Epidermal melanocyte (primary cell): Measurements from ENCODE around the gene RGS6.
"Not testable (repeated sequence)": the region's sequence is repeated elsewhere in the genome, so short reads cannot be mapped to it uniquely, and the experiment has no call there.

Experiments
- DNase-seq: peaks from one replicate; pipeline ENCODE4 v3.0.0; 2011; ENCODE audit warnings: low spot score; ENCODE audit not compliant: insufficient read length

The RGS6 gene

DNA sequence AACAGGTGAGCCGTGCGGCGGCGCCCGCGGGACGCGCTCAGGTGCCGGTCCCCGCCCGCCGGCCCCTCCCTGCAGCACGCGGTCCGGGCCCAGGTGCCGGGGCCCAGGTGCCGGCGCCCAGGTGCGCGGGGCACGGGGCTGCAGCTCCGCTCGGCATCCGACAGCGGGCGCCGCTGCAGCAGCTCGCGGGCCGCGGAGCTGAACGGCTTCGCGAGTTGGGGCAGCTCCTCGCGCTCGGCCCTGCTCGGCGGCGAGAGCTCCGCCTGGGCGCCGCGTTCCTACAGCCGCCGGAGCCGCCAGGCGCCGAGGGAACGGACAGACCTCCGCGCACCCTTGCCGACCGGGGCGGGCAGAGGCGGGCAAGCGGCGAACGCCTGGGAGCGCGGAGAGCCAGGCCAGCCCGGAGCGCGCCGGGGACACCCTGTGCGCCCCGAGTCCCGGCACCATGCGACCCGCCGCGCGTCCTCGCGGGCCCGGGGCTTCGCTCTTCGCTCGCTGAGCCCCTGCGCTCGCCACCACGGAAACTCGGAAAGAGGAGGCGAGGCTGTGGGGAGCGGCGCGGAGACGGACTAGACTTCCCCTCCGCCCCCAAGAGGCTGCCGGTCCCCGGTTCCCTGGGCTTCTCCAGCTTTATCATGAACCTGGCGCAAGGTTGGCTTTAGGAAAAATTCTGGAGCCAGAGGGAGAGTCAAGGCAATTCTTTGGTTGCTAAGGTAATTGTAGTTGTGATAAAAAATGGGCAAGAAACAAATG, at the start of gene RGS6:
Gene RGS6 (plus strand): TSS at position 201 of the 753 bp plus-strand sequence.
- no peak for DNase-seq

DNA sequence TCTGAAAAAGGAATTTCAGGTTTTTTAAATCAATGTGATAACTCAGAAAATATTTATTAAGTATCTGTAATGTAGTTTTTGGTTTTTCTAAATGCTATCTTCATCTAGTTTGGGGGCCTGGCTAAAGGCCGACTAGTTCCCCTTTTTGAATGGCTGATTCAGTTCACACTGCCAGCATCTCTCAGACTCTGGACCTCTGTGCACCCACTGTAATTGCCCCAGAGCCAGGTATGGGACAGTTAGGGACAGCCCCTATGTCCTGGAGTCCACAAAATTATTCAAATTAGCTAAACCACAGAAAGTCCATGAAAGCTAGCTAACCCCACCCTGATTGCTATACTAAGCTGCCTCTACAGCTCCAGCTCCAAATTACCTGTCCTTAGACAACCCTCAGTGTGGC, 49.1 kb upstream of the RGS6 start:
- no peak for DNase-seq

DNA sequence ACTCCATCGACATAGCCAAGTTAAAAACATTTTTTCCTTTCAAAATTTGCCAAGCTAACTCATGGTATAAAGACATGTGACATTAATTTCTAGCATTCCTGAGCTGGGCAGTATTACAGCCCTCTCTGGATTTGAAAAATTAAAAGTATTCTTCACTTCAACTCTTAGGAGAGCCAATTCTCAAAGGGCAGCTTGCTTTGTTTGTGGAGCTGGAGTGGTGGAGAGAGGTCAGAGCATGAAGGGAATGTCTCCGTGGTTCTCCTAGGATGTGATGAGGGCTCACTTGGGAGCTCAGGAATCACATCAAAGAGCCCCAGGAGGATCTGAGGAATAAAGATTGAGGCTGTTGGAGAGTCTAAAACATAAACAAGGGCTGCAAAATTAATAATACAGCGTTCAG, 46.9 kb upstream of the RGS6 start:
- DNase-seq, result peak; percentile 25

GRCh38 chr14:71887802-71888201, 44.4 kb upstream of the RGS6 start:
- not testable (repeated sequence) for DNase-seq

DNA sequence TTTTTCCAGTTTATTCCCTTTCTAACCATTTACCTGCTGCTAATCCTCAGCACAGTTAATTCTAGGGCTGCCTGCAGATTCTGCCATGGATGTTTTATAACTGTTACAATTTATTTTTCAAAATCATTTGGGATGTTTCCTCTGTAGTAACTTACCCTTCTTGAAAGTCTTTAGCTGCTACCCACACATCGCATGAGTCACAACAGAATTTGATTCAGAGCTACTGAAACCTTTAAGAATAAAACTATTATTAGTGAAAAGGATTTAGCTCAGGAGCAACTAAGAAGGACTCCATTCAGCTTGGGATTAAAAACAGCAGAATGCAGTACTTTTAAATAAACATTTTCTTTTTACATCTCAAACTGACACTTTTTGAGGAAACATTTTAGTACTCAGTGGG, 41.7 kb upstream of the RGS6 start:
- no peak for DNase-seq

DNA sequence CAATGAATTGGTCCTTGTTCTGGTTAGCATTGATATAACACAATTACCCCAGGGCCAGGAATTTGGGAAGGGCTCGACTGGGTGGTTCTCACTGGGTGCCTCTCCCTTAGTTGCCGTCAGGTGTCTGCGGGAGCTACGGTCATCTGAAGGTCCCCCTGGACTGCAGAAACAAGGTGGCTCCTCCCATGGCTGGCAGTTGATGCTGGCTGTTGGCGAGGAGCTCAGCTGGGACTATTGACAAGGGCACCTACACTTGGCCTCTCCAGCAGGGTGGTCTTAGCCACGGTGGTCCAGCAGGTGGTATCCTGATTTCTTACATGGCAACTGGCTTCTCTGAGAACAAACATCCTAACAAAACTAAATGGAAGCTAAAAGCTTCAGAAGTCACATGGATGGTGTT, 41.0 kb upstream of the RGS6 start:
- DNase-seq, result no peak

- DNase-seq, result no peak
Measured at GRCh38 chr14:71891970-71892369, 40.3 kb upstream of the RGS6 start.

DNA sequence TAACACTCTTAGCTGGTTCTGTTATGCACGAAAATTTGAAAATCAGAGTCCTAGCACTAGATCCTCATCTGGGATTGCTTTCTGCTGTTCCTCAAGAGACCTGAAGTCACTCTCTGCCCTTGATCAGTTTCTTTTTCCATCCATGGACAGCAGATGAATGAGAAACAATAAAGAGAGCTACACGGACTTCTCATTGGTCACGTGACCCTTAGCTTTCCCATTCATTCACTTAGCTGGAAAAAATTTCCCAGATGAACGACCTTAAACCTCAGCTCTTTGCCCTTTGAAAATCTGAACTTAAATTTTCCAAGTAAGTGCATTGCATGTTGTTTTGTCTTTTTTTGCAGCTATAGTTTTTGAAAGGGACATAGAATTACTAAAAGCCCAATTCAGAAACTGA, 27.2 kb upstream of the RGS6 start:
- no peak for DNase-seq

DNA sequence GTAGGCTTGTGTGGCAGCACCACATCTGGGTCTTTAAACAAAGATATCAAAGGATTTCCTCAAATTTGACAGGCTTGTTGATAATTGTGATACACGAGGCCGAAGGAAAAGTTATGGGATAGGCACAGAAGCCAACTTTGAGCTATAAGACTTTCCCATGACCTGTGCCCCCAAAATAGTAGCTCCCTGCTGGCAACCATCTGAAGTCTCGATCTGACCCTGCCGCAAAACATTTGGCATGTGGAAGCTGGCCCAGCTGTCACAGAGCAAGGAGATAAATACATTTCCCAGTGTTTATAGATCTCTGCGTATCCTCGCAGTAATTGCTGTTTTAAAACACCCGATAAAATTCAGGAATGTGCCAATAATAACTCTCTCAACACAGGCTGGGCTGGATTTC, 26.4 kb upstream of the RGS6 start:
- DNase-seq, result no peak

DNA sequence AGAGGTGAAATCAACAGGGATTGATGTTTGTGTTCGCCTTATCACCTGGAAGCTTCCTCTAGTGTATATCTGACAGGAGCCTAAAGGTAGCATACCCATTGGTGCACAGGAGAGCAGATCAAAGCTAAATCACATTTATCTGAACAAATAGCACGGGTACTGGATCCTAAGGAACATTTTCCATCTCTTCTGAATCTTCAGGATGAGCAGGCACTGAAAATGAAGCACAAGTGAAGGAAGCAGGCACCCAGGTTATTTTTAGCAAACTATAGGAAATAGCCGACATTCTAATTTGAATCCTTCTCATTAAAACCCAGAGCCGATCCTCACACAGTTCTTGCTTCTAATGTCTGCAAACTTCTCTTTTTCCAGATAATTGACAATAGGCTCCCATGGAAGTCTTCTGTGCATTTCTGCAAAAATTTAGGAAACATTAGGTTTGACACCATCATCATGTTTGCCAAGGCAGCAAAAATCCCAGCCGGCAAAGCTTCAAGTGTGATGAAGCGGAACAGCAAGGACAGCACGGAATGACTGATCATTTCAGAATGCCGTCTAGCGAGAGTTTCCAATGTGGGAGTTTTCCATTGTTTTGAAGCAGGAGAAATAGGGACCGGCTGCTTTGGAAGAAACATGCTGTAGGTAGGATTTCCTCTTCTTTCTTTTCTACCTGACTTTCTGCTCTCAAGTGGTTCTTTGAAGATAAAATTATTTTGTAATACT, 24.3 kb upstream of the RGS6 start:
- DNase-seq, result no peak

- no peak for DNase-seq
Measured at GRCh38 chr14:71911669-71912068, 20.6 kb upstream of the RGS6 start.

DNA sequence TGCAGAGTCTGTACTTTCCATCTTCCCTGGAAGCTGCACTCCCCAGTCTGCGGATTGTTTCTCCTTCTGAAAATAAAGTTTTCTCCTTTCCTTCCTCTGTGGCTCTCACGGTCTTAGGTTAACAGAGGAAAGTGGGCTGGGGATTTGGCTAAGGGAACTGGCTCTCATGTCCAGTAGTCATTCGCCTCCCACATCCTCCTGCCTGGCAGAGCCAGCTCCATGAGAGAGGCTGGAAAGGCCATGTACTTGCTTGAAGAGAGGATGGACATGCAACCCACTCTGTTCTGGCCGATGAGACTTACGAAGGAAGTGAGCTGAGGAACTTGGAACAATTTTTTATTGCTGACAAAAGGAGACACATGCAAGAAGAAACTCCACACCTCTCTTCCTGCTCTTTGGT, 18.9 kb upstream of the RGS6 start:
- DNase-seq, result no peak

DNA sequence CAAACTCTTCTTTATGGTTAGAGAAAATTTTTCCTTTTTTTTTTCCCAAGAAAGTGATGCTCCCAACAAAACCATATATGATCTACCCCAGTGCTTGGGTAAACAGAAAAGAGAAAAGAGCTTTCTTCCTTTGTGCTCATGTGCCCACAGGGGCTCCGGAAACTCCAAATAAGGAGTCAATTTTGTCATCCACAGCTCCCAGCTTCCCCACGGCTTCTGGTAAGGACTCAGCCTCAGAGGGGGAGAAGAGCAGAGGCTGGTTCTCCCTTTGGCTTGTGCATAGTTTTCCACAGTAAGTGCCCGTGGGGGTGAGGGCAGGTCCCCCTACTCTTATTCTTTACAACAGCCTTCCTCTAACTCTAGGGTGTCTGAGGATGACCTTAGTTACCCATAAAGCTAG, 13.3 kb upstream of the RGS6 start:
- DNase-seq, result no peak

GRCh38 chr14:71923513-71923912, 8.7 kb upstream of the RGS6 start:
- no peak for DNase-seq

DNA sequence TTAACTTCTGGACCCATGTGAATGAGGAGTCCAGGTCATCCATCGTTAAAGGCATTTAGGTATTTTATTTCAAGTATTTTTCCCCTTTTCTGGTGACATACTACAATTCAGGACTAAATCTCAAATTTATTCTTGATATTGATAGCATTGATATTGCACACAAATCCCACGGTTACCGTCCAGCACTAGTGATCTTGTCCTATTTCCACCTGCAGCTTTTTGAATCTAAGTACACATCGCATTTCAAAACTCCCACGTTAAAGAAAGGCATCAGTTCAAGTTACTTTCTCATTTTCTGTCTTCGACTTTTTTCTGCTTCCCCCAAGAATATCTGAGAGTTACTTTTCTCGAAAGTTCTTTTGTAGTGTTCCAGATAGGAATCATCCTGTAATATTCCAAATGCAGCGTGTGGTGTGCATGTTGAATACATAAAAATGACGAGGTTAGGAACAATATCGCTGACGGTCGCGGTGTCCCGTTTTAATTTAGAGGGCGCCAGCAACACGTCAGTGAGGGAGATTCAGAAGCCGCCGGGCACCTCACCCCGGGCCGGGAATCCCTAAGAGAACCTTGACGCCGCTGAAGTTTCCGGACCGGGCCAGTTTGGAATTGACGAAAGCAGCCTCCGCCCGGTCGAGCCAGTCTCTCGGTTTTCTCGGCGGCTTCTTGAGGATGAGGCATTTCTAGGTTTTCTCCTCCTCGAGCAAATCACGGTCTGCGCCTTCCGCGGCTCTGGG, 569 bp upstream of the RGS6 start:
- no peak for DNase-seq

DNA sequence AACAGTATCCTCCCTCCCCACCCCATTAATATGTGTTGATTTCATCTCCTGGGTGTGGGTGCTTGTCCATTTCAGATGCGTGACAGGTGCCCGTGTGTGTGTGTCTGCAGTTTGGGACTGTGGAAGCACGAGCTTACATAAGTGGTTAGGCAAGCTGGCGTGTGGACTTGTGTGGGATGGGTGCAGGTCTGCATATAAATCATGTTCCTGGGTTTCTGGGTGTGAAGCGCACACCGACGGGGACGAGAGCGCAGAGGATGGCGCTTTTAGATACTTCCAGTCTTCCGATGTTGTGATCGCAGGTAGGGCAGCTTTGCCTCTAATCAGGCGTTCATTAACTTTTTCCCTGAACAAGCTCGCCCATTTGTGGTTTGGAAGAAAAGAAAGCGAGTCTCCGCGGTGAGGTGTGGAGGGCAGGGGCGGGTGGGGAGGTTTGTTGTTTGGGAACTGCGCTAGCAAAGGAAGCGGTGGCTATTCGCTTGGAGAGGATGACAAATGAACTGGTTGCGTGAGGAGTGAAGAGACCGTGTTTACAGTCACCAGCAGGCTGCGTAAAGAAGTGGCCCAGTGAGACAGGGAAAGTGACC, 865 bp downstream of the RGS6 start:
- no peak for DNase-seq

- not testable (repeated sequence) for DNase-seq
Measured at GRCh38 chr14:71938273-71938672, 6.0 kb downstream of the RGS6 start.

DNA sequence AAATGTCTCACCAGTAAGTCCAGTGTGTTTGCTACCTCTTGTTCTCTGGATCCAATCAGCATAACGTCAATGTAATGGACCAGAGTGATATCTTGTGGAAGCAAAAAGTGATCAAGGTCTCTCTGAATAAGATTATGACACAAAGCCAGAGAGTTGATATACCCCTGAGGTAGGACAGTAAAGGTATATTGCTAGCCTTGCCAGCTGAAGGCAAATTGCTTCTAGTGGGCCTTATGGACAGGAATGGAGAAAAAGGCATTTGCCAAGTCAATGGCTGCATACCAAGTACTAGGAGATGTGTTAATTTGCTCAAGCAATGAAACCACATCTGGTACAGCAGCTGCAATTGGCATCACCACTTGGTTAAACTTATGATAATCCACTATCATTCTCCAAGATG, 7.1 kb downstream of the RGS6 start:
- DNase-seq, result not testable (repeated sequence)

DNA sequence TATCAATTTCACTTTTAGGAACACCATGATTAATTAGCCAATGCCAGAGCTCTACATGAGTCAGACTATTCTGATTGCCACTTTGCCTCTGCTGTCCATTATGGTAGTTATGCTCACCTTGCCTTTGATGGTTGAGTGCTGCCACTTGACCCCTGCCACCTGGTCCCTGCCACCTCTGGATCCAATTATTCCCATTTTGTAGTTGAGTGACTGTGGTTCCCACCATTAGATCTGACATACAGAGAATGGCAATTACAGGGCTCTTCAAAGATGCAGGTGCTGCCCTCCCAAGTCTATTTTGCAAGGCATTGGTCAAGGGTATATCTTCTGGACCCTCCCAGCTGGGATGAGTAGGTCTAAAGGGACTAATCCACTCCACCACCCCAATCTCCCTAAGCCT, 8.3 kb downstream of the RGS6 start:
- DNase-seq, result not testable (repeated sequence)

- DNase-seq, result not testable (repeated sequence)
Measured at GRCh38 chr14:71941616-71942015, 9.4 kb downstream of the RGS6 start.

- no peak for DNase-seq
Measured at GRCh38 chr14:71942904-71943694, 10.9 kb downstream of the RGS6 start.
